BLaER1 (cell line): ENCODE results near the gene RHOD.

Source experiments
- H3K27ac ChIP-seq: shearing (Covaris generic); formaldehyde crosslinking; 2 replicates; pipeline ENCODE4 v1.8.1; 2022
- H3K27me3 ChIP-seq: shearing (Covaris generic); formaldehyde crosslinking; 2 replicates; pipeline ENCODE4 v1.8.1; 2022
- H3K36me3 ChIP-seq: shearing (Covaris generic); formaldehyde crosslinking; 2 replicates; pipeline ENCODE4 v1.8.1; 2022
- H3K4me1 ChIP-seq: shearing (Covaris generic); formaldehyde crosslinking; 2 replicates; pipeline ENCODE4 v1.8.1; 2022
- H3K4me2 ChIP-seq: shearing (Covaris generic); formaldehyde crosslinking; 2 replicates; pipeline ENCODE4 v1.8.1; 2022
- H3K4me3 ChIP-seq: shearing (Covaris generic); formaldehyde crosslinking; 2 replicates; pipeline ENCODE4 v1.8.1; 2022
- H3K9ac ChIP-seq: shearing (Covaris generic); formaldehyde crosslinking; 2 replicates; pipeline ENCODE4 v1.8.1; 2022
- H3K9me3 ChIP-seq: shearing (Covaris generic); formaldehyde crosslinking; 2 replicates; pipeline ENCODE4 v1.8.1; 2022
- H4K20me1 ChIP-seq: shearing (Covaris generic); formaldehyde crosslinking; 2 replicates; pipeline ENCODE4 v1.8.1; 2022
- Cebpa-rat ChIP-seq: shearing (Covaris generic); IDR thresholded peaks from 2 replicates; pipeline ENCODE4 v1.8.1; 2022

The RHOD gene

DNA sequence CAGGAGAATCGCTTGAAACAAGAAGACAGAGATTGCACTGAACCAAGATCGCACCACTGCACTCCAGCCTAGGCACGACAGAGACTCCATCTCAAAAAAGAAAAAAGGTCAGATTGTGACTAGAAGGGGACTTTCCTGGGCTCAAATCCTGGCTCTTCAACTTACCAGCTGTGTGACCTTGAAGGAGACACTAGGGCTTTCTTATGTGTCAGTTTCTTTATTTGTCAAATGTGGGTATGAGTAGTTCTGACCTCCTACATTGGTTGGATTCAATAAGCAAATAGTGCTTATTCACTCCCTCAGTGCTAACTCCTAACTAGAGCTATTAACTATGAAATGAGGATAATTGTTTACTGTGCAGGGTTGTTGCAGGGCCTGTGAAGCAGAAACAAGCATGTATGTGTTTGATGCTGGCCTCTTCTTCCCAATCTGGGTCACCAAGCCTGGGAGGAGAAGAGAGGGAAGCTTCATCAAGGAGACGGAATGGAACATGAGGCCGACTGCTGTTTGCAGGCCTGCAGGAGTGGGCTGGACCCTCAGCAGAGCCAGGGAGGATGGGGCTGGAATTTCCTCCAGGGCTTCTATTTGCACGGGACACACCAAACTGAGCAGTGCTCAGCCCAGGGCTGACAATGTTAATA, 22.5 kb downstream of the RHOD start:
- Histone ChIP-seq H3K4me1 (peaks cover 41% of the 10 kb centered on the region), H3K9ac (no peak overlapping the region), H3K4me3 (no peak overlapping the region), H3K9me3 (no peaks in the 10 kb centered on the region), H3K27ac (no peak overlapping the region), H3K36me3 (no peaks in the 10 kb centered on the region), H3K4me2 (no peak overlapping the region), H3K27me3 (no peaks in the 10 kb centered on the region), H4K20me1 (no peaks in the 10 kb centered on the region)
- no peak for TF ChIP-seq Cebpa-rat

DNA sequence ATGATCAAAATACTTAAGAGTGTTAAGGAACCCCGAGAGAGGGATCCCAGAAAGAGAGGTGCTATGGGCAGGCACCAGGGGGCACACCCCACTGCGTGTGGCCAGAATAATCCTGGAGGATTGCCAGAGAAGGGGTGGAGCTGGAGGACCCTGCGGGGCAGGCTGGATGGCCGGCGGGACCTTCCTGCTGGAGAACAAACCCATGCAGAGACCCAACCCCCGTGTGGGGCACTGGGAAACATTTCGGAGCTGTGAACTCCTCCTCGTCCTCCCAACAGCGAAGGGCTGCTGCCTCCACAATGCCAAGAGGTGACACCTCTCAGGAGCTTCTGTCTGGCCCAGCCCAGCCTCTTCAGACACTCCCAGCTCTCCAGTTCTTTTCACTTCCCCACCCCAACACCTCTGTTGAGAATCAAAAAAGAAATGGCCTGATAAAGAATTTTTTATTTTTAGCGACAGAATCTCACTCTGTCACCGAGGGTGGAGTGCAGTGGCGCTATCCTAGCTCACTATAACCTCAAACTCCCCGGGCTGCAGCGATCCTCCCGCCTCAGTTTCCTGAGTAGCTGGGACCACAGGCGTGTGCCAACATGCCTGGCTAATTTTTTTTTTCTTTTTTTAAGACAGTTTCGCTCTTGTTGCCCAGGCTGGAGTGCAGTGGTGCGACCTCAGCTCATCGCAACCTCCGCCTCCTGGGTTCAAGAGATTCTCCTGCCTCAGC, 25.6 kb downstream of the RHOD start:
- H3K36me3 ChIP-seq = no peaks in the 10 kb centered on the region
- peak overlapping the region; percentile 27; the same call in 1 of the 2 replicates for H3K27ac ChIP-seq
- no peak for TF ChIP-seq Cebpa-rat
- H3K27me3 ChIP-seq = no peaks in the 10 kb centered on the region
- peak overlapping the region; percentile 88 for H3K4me2 ChIP-seq
- H3K4me3 ChIP-seq = peak overlapping the region; percentile 52
- no peaks in the 10 kb centered on the region for H3K9me3 ChIP-seq
- H3K4me1 ChIP-seq = peaks cover 31% of the 10 kb centered on the region
- no peaks in the 10 kb centered on the region for H4K20me1 ChIP-seq
- H3K9ac ChIP-seq = peak overlapping the region; percentile 53; the same call in 1 of the 2 replicates

DNA sequence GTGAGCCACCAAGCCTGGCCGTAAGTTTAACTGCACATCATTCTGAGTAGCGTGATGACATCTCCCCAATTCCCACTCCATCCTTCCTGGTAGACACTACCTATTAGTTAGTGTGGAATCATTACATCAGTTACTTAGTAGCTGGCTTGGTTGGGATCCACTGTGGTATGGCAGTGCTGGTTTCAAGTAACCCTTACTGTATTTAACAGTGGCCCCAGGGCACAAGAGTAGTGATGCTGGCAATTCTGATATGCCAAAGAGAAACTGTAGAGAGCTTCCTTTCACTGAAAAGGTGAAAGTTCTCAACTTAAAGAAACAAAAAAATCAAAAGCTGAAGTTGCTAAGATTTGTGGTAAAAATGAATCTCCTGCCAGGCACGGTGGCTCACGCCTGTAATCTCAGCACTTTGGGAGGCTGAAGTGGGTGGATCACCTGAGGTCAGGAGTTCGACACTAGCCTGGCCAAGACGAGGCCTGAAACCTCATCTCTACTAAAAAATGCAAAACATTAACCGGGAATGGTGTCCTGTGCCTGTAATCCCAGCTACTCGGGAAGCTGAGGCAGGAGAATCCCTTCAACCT, 27.2 kb downstream of the RHOD start:
- Histone ChIP-seq H3K9ac (no peak overlapping the region), H3K36me3 (no peaks in the 10 kb centered on the region), H3K27me3 (no peaks in the 10 kb centered on the region), H3K9me3 (no peaks in the 10 kb centered on the region), H3K4me3 (no peak overlapping the region), H3K4me2 (no peak overlapping the region), H4K20me1 (no peaks in the 10 kb centered on the region), H3K27ac (no peak overlapping the region), H3K4me1 (peaks cover 29% of the 10 kb centered on the region)
- TF ChIP-seq Cebpa-rat = no peak

DNA sequence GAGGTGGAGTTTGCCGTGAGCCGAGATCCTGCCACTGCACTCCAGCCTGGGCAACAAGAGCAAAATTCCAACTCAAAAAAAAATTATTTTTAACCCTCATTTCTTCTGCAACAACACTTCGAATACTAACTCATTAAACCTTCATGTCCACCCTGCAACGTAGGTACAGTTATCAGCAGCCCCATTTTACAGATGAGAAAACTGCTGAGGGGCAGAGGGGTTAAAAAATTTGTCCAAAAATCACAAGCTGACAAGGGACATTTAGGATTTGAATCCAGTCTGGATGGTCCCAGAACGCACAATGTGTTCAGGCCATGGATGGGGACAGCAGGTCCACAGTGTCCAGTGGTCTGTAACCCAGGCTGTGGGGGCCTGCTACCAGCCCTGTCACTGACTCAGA, 29.0 kb downstream of the RHOD start:
- Histone ChIP-seq H3K27ac (no peak overlapping the region), H4K20me1 (no peaks in the 10 kb centered on the region), H3K4me1 (peaks cover 45% of the 10 kb centered on the region), H3K27me3 (no peaks in the 10 kb centered on the region), H3K9me3 (no peaks in the 10 kb centered on the region), H3K9ac (no peak overlapping the region), H3K36me3 (no peaks in the 10 kb centered on the region), H3K4me2 (no peak overlapping the region), H3K4me3 (no peak overlapping the region)
- TF ChIP-seq Cebpa-rat = no peak

DNA sequence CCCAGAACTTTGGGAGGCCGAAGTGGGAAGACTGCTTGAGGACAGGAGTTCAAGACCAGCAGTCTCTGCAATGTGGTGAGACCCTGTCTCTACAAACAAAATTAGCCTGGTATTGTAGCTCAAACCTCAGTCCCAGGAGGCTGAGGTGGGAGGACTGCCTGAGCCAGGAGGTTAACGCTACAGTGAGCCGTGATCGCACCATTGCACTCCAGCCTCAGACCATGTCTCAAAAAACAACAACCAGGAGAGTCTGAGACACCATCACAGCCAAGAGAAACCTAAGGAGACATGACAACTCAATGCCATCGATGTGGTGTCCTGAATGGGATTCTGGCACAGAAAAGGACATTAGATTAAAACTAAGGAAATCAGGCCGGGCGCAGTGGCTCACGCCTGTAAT, 34.1 kb downstream of the RHOD start:
- H3K27me3 ChIP-seq = no peaks in the 10 kb centered on the region
- peaks cover 28% of the 10 kb centered on the region for H3K4me1 ChIP-seq
- no peak overlapping the region for H3K27ac ChIP-seq
- H3K4me2 ChIP-seq = peak overlapping the region; percentile 43
- no peak overlapping the region for H3K4me3 ChIP-seq
- H3K9me3 ChIP-seq = no peaks in the 10 kb centered on the region
- H3K36me3 ChIP-seq = no peaks in the 10 kb centered on the region
- TF ChIP-seq Cebpa-rat = no peak
- H4K20me1 ChIP-seq = no peaks in the 10 kb centered on the region
- H3K9ac ChIP-seq = no peak overlapping the region

DNA sequence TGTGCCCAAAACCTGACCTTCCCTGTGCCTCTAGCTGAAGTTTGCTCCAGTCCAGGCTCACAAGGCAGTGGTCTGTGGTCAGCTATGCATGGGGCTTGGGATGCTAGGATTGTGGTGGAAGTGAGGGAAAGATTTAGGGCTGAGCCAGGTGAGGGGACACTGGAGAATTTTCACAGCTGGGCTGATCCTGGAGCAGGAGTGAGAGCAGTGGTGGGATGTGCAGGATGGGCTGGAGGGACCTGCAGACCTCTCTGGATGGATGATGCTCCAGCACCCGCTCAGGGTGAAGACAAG, 38.5 kb downstream of the RHOD start:
- no peaks in the 10 kb centered on the region for H3K27me3 ChIP-seq
- no peak overlapping the region for H3K27ac ChIP-seq
- peaks cover 33% of the 10 kb centered on the region for H3K4me1 ChIP-seq
- no peaks in the 10 kb centered on the region for H3K9me3 ChIP-seq
- H3K36me3 ChIP-seq = no peaks in the 10 kb centered on the region
- TF ChIP-seq Cebpa-rat = no peak
- no peak overlapping the region for H3K9ac ChIP-seq
- no peak overlapping the region for H3K4me3 ChIP-seq
- H3K4me2 ChIP-seq = no peak overlapping the region
- no peaks in the 10 kb centered on the region for H4K20me1 ChIP-seq

DNA sequence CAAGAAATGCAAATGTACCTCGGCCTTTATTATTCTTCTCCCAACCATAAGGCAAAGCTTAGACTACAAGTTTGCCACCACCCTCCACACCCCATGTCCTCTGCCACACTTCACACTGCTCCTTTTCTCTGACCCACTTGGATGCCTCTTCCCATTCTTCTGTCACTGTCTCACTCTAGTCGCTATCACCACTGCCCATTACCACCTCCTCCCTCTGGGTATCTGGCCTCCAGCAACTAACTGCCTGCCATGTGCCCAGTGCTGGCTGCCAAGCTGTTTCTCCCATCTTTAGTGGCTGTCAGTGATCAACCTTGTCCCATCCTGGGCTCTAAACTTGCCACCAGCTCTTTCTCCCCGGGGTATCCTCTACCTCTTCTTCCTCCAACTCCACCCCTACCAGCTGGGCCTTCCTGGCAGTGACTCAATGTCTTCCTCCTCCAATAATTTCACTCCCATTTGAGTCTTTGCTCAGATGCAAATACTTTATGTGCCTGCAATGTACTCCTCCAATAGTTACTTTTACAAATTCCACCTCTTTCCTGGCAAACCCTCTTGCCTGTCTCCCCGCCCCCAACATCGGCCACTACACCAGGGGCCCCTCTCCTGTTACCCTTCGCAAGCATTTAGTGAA, 42.3 kb downstream of the RHOD start:
- peaks cover 52% of the 10 kb centered on the region for H3K4me1 ChIP-seq
- H3K4me3 ChIP-seq = no peak overlapping the region
- no peaks in the 10 kb centered on the region for H3K9me3 ChIP-seq
- no peaks in the 10 kb centered on the region for H3K27me3 ChIP-seq
- H4K20me1 ChIP-seq = no peaks in the 10 kb centered on the region
- H3K36me3 ChIP-seq = no peaks in the 10 kb centered on the region
- H3K9ac ChIP-seq = no peak overlapping the region
- no peak overlapping the region for H3K27ac ChIP-seq
- peak overlapping the region; percentile 71 for H3K4me2 ChIP-seq
- no peak for TF ChIP-seq Cebpa-rat

DNA sequence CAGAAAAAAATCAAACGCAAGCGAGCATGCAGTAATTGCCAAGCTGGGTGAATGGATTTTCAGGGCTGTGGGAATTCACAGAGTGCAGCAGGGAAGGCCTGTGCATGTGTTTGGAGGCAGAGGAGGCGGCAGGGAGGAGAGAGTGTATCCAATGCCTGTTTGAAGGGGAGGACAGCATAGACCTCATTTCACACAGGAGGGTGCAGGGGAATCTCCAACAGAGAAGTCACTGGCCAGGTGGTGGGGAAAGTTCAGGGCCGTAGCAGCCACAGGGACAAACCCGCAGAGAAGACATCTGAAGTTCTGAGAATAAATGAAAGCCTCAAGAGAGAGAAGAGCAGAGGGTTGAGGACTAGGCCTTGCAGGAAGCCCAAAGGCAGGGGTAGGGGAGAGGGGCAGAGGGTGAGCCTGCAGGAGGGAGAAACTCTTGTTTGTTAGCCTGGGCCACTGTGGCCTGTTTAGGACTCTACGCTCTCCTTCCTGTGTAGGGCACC, 43.2 kb downstream of the RHOD start:
- H3K36me3 ChIP-seq = no peaks in the 10 kb centered on the region
- TF ChIP-seq Cebpa-rat = no peak
- no peaks in the 10 kb centered on the region for H3K9me3 ChIP-seq
- H3K27ac ChIP-seq = peak overlapping the region; percentile 61; the same call in 1 of the 2 replicates
- peak overlapping the region; percentile 57; the same call in 1 of the 2 replicates for H3K9ac ChIP-seq
- H3K27me3 ChIP-seq = no peaks in the 10 kb centered on the region
- H3K4me2 ChIP-seq = peak overlapping the region; percentile 71
- no peaks in the 10 kb centered on the region for H4K20me1 ChIP-seq
- no peak overlapping the region for H3K4me3 ChIP-seq
- H3K4me1 ChIP-seq = peaks cover 51% of the 10 kb centered on the region

DNA sequence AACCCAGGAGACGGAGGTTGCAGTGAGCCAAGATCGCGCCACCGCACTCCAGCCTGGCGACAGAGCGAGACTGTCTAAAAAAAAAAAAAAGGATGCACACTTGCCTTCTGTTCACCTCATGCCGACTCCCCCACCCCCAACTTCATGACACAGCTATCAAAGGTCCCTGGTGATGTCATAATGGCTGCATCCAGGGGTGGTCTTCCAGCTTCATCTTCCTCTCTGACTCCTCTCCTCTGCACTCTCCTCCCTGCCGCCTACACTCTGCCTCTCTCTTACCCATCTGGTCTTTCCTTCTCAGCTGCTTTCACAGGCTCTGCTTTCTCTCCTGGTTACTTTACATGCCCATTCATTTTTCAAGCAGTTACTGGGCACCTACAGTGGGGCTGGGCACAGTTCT, 46.0 kb downstream of the RHOD start:
- TF ChIP-seq Cebpa-rat = no peak
- H3K27ac ChIP-seq = no peak overlapping the region

DNA sequence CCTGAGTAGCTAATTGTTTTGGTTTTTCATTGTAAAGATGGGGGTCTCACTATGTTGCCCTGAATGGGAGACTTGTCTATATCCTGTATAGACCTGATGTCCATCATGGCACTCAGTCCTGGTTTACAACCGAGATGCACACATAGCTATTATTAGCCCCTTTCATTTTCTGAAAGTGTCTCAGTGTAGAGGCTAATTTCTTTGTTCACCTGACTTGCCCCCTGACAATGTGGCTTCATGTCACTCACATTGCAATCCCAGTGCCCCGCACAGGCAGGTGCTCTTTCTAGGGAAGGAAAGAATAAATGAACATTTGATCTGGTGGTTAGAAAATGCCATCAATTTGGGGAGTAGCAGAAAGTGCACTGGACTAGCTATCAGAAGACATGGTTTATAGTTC, 49.3 kb downstream of the RHOD start:
- H3K36me3 ChIP-seq = no peaks in the 10 kb centered on the region
- H3K27ac ChIP-seq = no peak overlapping the region
- no peaks in the 10 kb centered on the region for H3K27me3 ChIP-seq
- no peak overlapping the region for H3K9ac ChIP-seq
- TF ChIP-seq Cebpa-rat = no peak
- H3K4me1 ChIP-seq = peaks cover 25% of the 10 kb centered on the region
- H3K9me3 ChIP-seq = no peaks in the 10 kb centered on the region
- no peak overlapping the region for H3K4me3 ChIP-seq
- H4K20me1 ChIP-seq = no peaks in the 10 kb centered on the region
- no peak overlapping the region for H3K4me2 ChIP-seq

More for the DNA sequence above, 46.0 kb downstream of the RHOD start:
- H3K36me3 ChIP-seq = no peaks in the 10 kb centered on the region
- H3K4me3 ChIP-seq = no peak overlapping the region
- no peaks in the 10 kb centered on the region for H3K9me3 ChIP-seq
- H3K4me1 ChIP-seq = peaks cover 51% of the 10 kb centered on the region
- H4K20me1 ChIP-seq = no peaks in the 10 kb centered on the region
- no peaks in the 10 kb centered on the region for H3K27me3 ChIP-seq
- H3K4me2 ChIP-seq = no peak overlapping the region
- no peak overlapping the region for H3K9ac ChIP-seq
